CD14-positive monocyte (primary cell): ENCODE data around the gene TMEM183A. TPM values are rescaled to one million over a fixed set of nuclear protein-coding genes. Genes with fewer than 3 reads are reported as not detected.

Source experiments
- DNase-seq, 3 donors: peaks; one replicate each; pipeline ENCODE4 v3.0.0-alpha.2; 2011 to 2022
- H2AFZ ChIP-seq: 2 replicates; pipeline ENCODE4 v1.6.0; 2012; ENCODE audit warnings: mild to moderate bottlenecking, low read depth, low read length, inconsistent platforms; ENCODE audit not compliant: insufficient read depth, poor library complexity, severe bottlenecking
- H3K27ac ChIP-seq, 2 donors: 1 replicate in 1 of 2; 2 replicates in 1 of 2; pipeline ENCODE4 v1.5.1; 2012 to 2013; ENCODE audit warnings: low read length in 2 of 2, control low read depth in 1 of 2, inconsistent platforms in 1 of 2, low read depth in 1 of 2, mild to moderate bottlenecking in 1 of 2
- H3K27me3 ChIP-seq, 2 donors: one replicate each; pipeline versions ENCODE4 v1.6.0 to v1.6.1; 2011 to 2013; ENCODE audit warnings: low read length in 2 of 2; ENCODE audit not compliant: control insufficient read depth in 2 of 2, insufficient read depth in 2 of 2
- H3K36me3 ChIP-seq, 2 donors: replicated peaks in 1 of 2; 1 replicate in 1 of 2; 2 replicates in 1 of 2; pipeline versions ENCODE4 v1.5.1 to v1.6.1; 2012 to 2013; ENCODE audit warnings: low read length in 2 of 2, control low read depth in 1 of 2, inconsistent platforms in 1 of 2, mild to moderate bottlenecking in 1 of 2; ENCODE audit not compliant: insufficient read depth in 2 of 2, control insufficient read depth in 1 of 2
- H3K4me1 ChIP-seq, 2 donors: 1 replicate in 1 of 2; 2 replicates in 1 of 2; pipeline versions ENCODE4 v1.5.1 to v1.6.1; 2012 to 2013; ENCODE audit warnings: low read length in 2 of 2, control low read depth in 1 of 2, inconsistent platforms in 1 of 2, mild to moderate bottlenecking in 1 of 2, moderate library complexity in 1 of 2; ENCODE audit not compliant: insufficient read depth in 2 of 2, control insufficient read depth in 1 of 2
- H3K4me2 ChIP-seq: replicated peaks from 2 replicates; pipeline ENCODE3; 2012; ENCODE audit warnings: low read length, moderate library complexity, mild to moderate bottlenecking; ENCODE audit not compliant: poor library complexity, severe bottlenecking; ENCODE audit errors: extremely low read depth
- H3K4me3 ChIP-seq, 3 experiments: fragments of 200-600 bp in 1 of 3; sonication (generic) in 1 of 3; replicated peaks in 1 of 3; 1 replicate in 2 of 3; 2 replicates in 1 of 3; pipeline ENCODE4 v1.5.1; 2011 to 2013; ENCODE audit warnings: low read length in 3 of 3, mild to moderate bottlenecking in 3 of 3, control low read depth in 2 of 3, low read depth in 2 of 3, inconsistent platforms in 1 of 3, moderate library complexity in 1 of 3
- H3K79me2 ChIP-seq: 2 replicates; pipeline ENCODE4 v1.6.0; 2012; ENCODE audit warnings: mild to moderate bottlenecking, control low read depth, inconsistent platforms, low read length, moderate library complexity; ENCODE audit not compliant: insufficient read depth
- H3K9ac ChIP-seq: 2 replicates; pipeline ENCODE4 v1.6.0; 2017; ENCODE audit warnings: low read length, mild to moderate bottlenecking; ENCODE audit not compliant: insufficient read depth, poor library complexity, severe bottlenecking
- H3K9me3 ChIP-seq, 2 donors: replicated peaks in 1 of 2; 1 replicate in 1 of 2; 2 replicates in 1 of 2; pipeline versions ENCODE4 v1.5.1 to v1.6.1; 2012 to 2013; ENCODE audit warnings: low read length in 2 of 2, control low read depth in 1 of 2; ENCODE audit not compliant: control insufficient read depth in 1 of 2, insufficient read depth in 1 of 2
- H4K20me1 ChIP-seq: 2 replicates; pipeline ENCODE4 v1.6.0; 2012; ENCODE audit warnings: mild to moderate bottlenecking, low read length, control low read depth, moderate library complexity; ENCODE audit not compliant: insufficient read depth
- H3K27ac Mint-ChIP-seq, 7 donors: one replicate each; pipeline ENCODE4 v1.8.0; 2020; ENCODE audit warnings: mild to moderate bottlenecking in 7 of 7, mixed read lengths in 7 of 7, moderate library complexity in 6 of 7, inconsistent platforms in 2 of 7
- H3K27me3 Mint-ChIP-seq, 3 donors: one replicate each; pipeline ENCODE4 v1.8.0; 2021 to 2022; ENCODE audit warnings: low read depth in 3 of 3, mild to moderate bottlenecking in 3 of 3, mixed read lengths in 3 of 3, moderate library complexity in 3 of 3, inconsistent platforms in 1 of 3
- H3K36me3 Mint-ChIP-seq, 2 donors: one replicate each; pipeline ENCODE4 v1.8.0; 2020; ENCODE audit warnings: mixed read lengths in 2 of 2, inconsistent platforms in 1 of 2, mild to moderate bottlenecking in 1 of 2
- H3K4me1 Mint-ChIP-seq: one replicate; pipeline ENCODE4 v1.8.0; 2020; ENCODE audit warnings: mild to moderate bottlenecking, mixed read lengths
- H3K4me3 Mint-ChIP-seq, 2 donors: one replicate each; pipeline ENCODE4 v1.8.0; 2020; ENCODE audit warnings: mild to moderate bottlenecking in 2 of 2, mixed read lengths in 2 of 2, moderate library complexity in 1 of 2
- H3K9me3 Mint-ChIP-seq, 7 donors: one replicate each; pipeline ENCODE4 v1.8.0; 2020 to 2022; ENCODE audit warnings: mixed read lengths in 7 of 7, mild to moderate bottlenecking in 6 of 7, moderate library complexity in 6 of 7, inconsistent platforms in 2 of 7
- WGBS: methylation state at CpG from one replicate; pipeline ENCODE4 v1.1.5; 2013; ENCODE audit warnings: missing lambda C conversion rate; ENCODE audit not compliant: insufficient coverage; 5-methylcytosine and 5-hydroxymethylcytosine counted together
- intact Hi-C, 2 donors: fragments of 100-400 bp; cut with micrococcal nuclease; formaldehyde crosslinking; loops; one replicate each; pipeline versions ENCODE4 v1.15.0 to v1.15.1; 2023
- polyA plus RNA-seq, 3 donors: library from polyadenylated mRNA; depleted of rRNA in 1 of 3; unstranded in 2 of 3; stranded (reverse) in 1 of 3; fragments of 300-500 nt in 2 of 3; fragments of >200 nt in 1 of 3; fragmentation: Illumina TruSeq in 2 of 3; gene quantifications; 1 replicate in 2 of 3; 2 replicates in 1 of 3; pipeline ENCODE4 v1.2.3, GENCODE V29; 2012 to 2021
- TF ChIP-seq, protein P1 (sequence below): fragments of 200-600 bp; IDR thresholded peaks from one replicate; pipeline ENCODE4 v1.8.0; 2022; ENCODE audit warnings: antibody characterized with exemption, mild to moderate bottlenecking

TMEM183A gene
- polyA plus RNA-seq, 3 donors: 60.5 to 84.9 (median 70.0) TPM

DNA sequence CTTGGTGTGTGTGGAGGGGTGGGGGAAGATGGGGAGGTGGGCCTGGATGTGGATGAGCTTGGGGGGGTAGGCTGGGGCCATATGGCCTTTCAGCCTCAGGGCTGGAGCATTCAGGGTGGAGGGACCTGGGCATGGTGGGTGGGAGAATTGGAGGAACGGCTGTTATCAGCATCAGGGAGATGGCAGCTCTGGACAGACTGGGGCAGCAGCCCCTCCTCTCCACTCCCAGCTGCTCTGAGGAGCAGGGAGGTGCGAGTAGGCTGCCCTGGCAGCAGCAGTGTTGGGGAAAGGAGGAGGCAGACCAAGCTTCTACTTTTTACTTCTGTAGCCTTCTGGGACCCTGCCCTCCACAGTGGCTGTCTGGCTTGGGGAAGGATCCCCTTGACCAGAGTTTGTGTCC lies 29.4 kb downstream of the TMEM183A start:
- Histone ChIP-seq H2AFZ (no peak overlapping the region), H3K27me3 (peaks cover 0 to 2% of the 10 kb centered on the region in 2 donors), H3K4me2 (no peak overlapping the region), H3K9me3 (no peaks in the 10 kb centered on the region), H3K4me1 (no peaks in the 10 kb centered on the region), H3K4me3 (no peak overlapping the region), H3K27ac (no peak overlapping the region), H3K9ac (no peak overlapping the region), H3K36me3 (no peaks in the 10 kb centered on the region), H3K79me2 (no peaks in the 10 kb centered on the region), H4K20me1 (no peaks in the 10 kb centered on the region)
- no peaks in the 10 kb centered on the region for H3K36me3 Mint-ChIP-seq
- H3K27me3 Mint-ChIP-seq: peaks cover 4 to 33% (median 15%) of the 10 kb centered on the region in 3 donors
- TF ChIP-seq, protein P1, sequence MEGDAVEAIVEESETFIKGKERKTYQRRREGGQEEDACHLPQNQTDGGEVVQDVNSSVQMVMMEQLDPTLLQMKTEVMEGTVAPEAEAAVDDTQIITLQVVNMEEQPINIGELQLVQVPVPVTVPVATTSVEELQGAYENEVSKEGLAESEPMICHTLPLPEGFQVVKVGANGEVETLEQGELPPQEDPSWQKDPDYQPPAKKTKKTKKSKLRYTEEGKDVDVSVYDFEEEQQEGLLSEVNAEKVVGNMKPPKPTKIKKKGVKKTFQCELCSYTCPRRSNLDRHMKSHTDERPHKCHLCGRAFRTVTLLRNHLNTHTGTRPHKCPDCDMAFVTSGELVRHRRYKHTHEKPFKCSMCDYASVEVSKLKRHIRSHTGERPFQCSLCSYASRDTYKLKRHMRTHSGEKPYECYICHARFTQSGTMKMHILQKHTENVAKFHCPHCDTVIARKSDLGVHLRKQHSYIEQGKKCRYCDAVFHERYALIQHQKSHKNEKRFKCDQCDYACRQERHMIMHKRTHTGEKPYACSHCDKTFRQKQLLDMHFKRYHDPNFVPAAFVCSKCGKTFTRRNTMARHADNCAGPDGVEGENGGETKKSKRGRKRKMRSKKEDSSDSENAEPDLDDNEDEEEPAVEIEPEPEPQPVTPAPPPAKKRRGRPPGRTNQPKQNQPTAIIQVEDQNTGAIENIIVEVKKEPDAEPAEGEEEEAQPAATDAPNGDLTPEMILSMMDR: no peak
- H3K27ac Mint-ChIP-seq: no peak overlapping the region
- intact Hi-C loops: loop anchor here in 1 of 2 donors (5.0 kb wide), 1 partner anchor 231 kb away; no protein-coding TSS in a partner anchor
- H3K4me1 Mint-ChIP-seq: peaks cover 12% of the 10 kb centered on the region
- no peak for DNase-seq
- H3K4me3 Mint-ChIP-seq: no peak overlapping the region
- H3K9me3 Mint-ChIP-seq: no peaks in the 10 kb centered on the region
- no CpG with 5 or more reads among the region's 2 CpGs for WGBS

DNA sequence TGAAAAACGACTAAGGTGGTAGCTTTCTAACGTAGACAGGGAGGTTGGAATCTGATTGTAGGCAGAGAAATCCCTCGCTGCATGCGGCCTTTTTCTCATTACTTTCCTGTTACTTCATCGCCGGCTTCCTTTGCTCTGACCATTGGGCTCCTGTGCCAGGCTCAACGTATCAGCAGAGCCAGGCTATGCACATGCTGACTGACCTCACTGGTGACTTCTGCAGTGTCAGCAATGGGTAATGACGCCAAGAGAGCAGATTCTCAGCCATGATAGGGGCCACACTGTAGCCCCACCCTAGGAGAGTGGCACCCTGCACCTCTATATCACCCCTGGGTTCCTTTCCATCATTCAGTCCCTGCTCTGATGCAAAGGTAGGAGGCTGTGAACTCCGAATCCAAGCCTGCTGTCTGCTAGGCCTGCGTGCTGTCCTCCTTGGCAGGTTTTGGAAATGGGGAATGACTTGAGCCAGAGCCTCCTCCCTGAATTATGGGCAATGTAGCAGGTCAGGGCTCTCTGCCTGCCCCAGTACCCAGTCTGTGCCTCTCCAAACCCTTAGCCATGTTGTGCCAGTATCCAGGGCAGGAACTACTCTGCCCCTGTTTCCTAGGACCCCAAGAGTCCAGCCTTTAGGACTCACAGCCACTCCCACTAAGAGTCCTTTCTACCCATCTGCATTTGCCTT lies 30.5 kb downstream of the TMEM183A start:
- H3K9me3 Mint-ChIP-seq: no peaks in the 10 kb centered on the region
- WGBS: 93% methylated on average over 6 of the region's 10 CpGs
- no peak overlapping the region for H3K4me3 Mint-ChIP-seq
- Histone ChIP-seq H3K27me3 (peaks cover 0 to 2% of the 10 kb centered on the region in 2 donors), H3K9ac (no peak overlapping the region), H3K4me1 (no peaks in the 10 kb centered on the region), H2AFZ (no peak overlapping the region), H3K4me2 (no peak overlapping the region), H3K9me3 (no peaks in the 10 kb centered on the region), H4K20me1 (no peaks in the 10 kb centered on the region), H3K36me3 (no peaks in the 10 kb centered on the region), H3K4me3 (no peak overlapping the region), H3K27ac (no peak overlapping the region), H3K79me2 (no peaks in the 10 kb centered on the region)
- peaks cover 3 to 34% (median 16%) of the 10 kb centered on the region in 3 donors for H3K27me3 Mint-ChIP-seq
- H3K4me1 Mint-ChIP-seq: peaks cover 12% of the 10 kb centered on the region
- intact Hi-C loops: loop anchor here (2.0 to 5.0 kb wide), 3 partner anchors 179 to 231 kb away; no protein-coding TSS in a partner anchor
- DNase-seq: no peak
- TF ChIP-seq, protein P1: no peak
- no peak overlapping the region for H3K27ac Mint-ChIP-seq
- H3K36me3 Mint-ChIP-seq: no peaks in the 10 kb centered on the region
